ENCODE measurements around the gene ARSD. TPM values are rescaled to one million over a fixed set of nuclear protein-coding genes. Genes with fewer than 3 reads are reported as not detected.
A peak's percentile ranks its signal among the peaks of the same experiment; 100 is the strongest.
"Not testable (repeated sequence)": the region's sequence is repeated elsewhere in the genome, so short reads cannot be mapped to it uniquely, and the experiment has no call there.

Gene ARSD
- total and polyA plus RNA-seq, 2 of the 8 experiments (the other 6 are each of a cell fraction or from before 2014, with no cell fraction given): 1.8 to 3.2 TPM

DNA sequence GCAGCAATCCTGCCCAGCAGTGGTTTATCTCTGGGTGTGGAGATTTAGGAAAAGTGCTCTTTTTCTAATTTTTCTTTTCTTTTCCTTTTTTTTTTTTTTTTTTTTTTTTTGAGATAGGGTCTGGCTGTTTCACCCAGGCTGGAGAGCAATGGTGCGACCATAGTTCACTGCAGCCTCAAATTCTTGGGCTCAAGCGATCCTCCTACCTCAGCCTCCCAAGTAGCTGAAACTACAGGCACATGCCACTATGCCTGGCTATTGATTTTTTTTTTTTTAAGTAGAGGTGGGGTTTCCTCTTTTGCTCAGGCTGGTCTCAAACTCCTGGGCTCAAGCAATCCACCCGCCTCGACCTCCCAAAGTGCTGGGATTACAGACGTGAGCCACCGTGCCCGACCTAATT, 34.3 kb upstream of the ARSD start:
- H4K5ac ChIP-seq (ENCODE audit: insufficient read length, low read depth, low read length); H3K9ac ChIP-seq (replicated peaks in 1 of 4; ENCODE audit: extremely low read depth in 1 of 4, low read depth in 3 of 4, low read length in 3 of 4); H3K18ac ChIP-seq (ENCODE audit: extremely low read depth, low read length); H2BK12ac ChIP-seq (ENCODE audit: low read depth, low read length); H3K27ac ChIP-seq (ENCODE audit: low read depth, low read length); DNase-seq (ENCODE audit: low read depth in 1 of 2, low spot score in 2 of 2); H2AFZ ChIP-seq (ENCODE audit: low read length); H3K23ac ChIP-seq (ENCODE audit: insufficient read length); H4K20me1 ChIP-seq (replicated peaks in 1 of 2; ENCODE audit: control insufficient read depth in 1 of 2, insufficient read depth in 2 of 2, low read length in 2 of 2); H3K23me2 ChIP-seq (ENCODE audit: low read depth, low read length); H2BK5ac ChIP-seq (ENCODE audit: low read depth, low read length); H3K14ac ChIP-seq (ENCODE audit: insufficient read length); H3K4ac ChIP-seq (replicated peaks; ENCODE audit: insufficient read length, low read depth, low read length); FAIRE-seq; CTCF ChIA-PET (ENCODE audit: partially characterized antibody); H3K27me3 ChIP-seq (replicated peaks in 1 of 4; ENCODE audit: control insufficient read depth in 3 of 4, extremely low read depth in 1 of 4, insufficient read depth in 3 of 4, low read length in 3 of 4); H2AK5ac ChIP-seq (ENCODE audit: low read depth, low read length); H3K9me3 ChIP-seq (ENCODE audit: insufficient read depth in 2 of 2, low read depth in 1 of 2, low read length in 1 of 2); H2BK20ac ChIP-seq (ENCODE audit: low read length); H3K36me3 ChIP-seq (ENCODE audit: control insufficient read depth in 2 of 4, insufficient read depth in 4 of 4, low read length in 3 of 4); H3K79me2 ChIP-seq (ENCODE audit: control insufficient read depth in 1 of 2, insufficient read depth in 2 of 2, low read length in 2 of 2); H2BK15ac ChIP-seq (ENCODE audit: low read length); H4K8ac ChIP-seq (ENCODE audit: extremely low read depth, insufficient read depth, low read length); H3K4me3 ChIP-seq (ENCODE audit: extremely low read depth in 1 of 4, insufficient read depth in 2 of 4, low read depth in 3 of 4, low read length in 4 of 4); POLR2A ChIA-PET (ENCODE audit: partially characterized antibody); H3K56ac ChIP-seq (replicated peaks; ENCODE audit: insufficient read length, low read depth, low read length); H3K79me1 ChIP-seq (ENCODE audit: low read depth, low read length); H4K91ac ChIP-seq (replicated peaks; ENCODE audit: insufficient read length, low read length): not testable (repeated sequence)
- Histone ChIP-seq H3K4me1 (replicated peaks in 1 of 4; ENCODE audit: control insufficient read depth in 3 of 4, insufficient read depth in 4 of 4, low read length in 3 of 4) (peaks cover 0 to 12% (median 3%) of the 10 kb centered on the region in 4 experiments; a peak in 4 of 7 replicates), H3K4me2 (ENCODE audit: insufficient read depth in 1 of 2, low read depth in 2 of 2, low read length in 2 of 2) (peak overlapping the region in 1 of 2 experiments; percentile 52; a peak in 1 of 4 replicates), H2BK120ac (replicated peaks; ENCODE audit: low read depth, low read length) (peak overlapping the region; percentile 43)
- WGBS, 2 experiments (ENCODE audit: extremely low coverage in 1 of 2, insufficient coverage in 1 of 2, insufficient read length in 1 of 2, insufficient replicate concordance in 2 of 2, low coverage in 1 of 2, low lambda C conversion rate in 2 of 2, missing lambda C conversion rate in 1 of 2): 80% methylated on average over 1 of the region's 7 CpGs; no CpG with 5 or more reads in 1 of the 2 experiments
